Activated B cell treated with CpG ODN at 0.5 μM for 24 hours (primary cell): ENCODE results near the gene MIB1. TPM values are rescaled to one million over a fixed set of nuclear protein-coding genes. Genes with fewer than 3 reads are reported as not detected.
"Not testable (repeated sequence)": the region's sequence is repeated elsewhere in the genome, so short reads cannot be mapped to it uniquely, and the experiment has no call there.

Experiments
- ATAC-seq: fragments of 200-7000 bp; cut with Tn5 transposase; one replicate; pipeline ENCODE4 v1.10.0; 2021; ENCODE audit warnings: low read depth, mild to moderate bottlenecking, moderate library complexity
- CTCF ChIA-PET: fragments of 350-600 bp; sonication (Branson Sonifier 250); formaldehyde crosslinking; loops from one replicate; lab custom pipeline; 2021; ENCODE audit warnings: antibody characterized with exemption; lab: Charles Lee
- POLR2A ChIA-PET: fragments of 350-600 bp; sonication (Branson Sonifier 250); formaldehyde crosslinking; loops from one replicate; lab custom pipeline; 2021; ENCODE audit warnings: antibody characterized with exemption; lab: Charles Lee
- DNase-seq: peaks from one replicate; pipeline ENCODE4 v3.0.0; 2022
- H3K27ac Mint-ChIP-seq: one replicate; pipeline ENCODE4 v1.8.0; 2020; ENCODE audit warnings: mixed read lengths
- H3K27me3 Mint-ChIP-seq: one replicate; pipeline ENCODE4 v1.8.0; 2021; ENCODE audit warnings: mixed read lengths
- H3K36me3 Mint-ChIP-seq: one replicate; pipeline ENCODE4 v1.8.0; 2021; ENCODE audit warnings: low read depth, mixed read lengths
- H3K4me1 Mint-ChIP-seq: one replicate; pipeline ENCODE4 v1.8.0; 2021; ENCODE audit warnings: mixed read lengths
- H3K4me3 Mint-ChIP-seq: one replicate; pipeline ENCODE4 v1.8.0; 2020; ENCODE audit warnings: mild to moderate bottlenecking, mixed read lengths
- H3K9me3 Mint-ChIP-seq: one replicate; pipeline ENCODE4 v1.8.0; 2020; ENCODE audit warnings: mixed read lengths
- CTCF ChIP-seq: fragments of 200-600 bp; IDR thresholded peaks from one replicate; pipeline ENCODE4 v1.8.0; 2022; ENCODE audit warnings: antibody characterized with exemption, mild to moderate bottlenecking
- intact Hi-C: fragments of 100-400 bp; cut with micrococcal nuclease; formaldehyde crosslinking; loops from one replicate; pipeline ENCODE4 v1.15.1; 2024
- total RNA-seq: library from RNA; stranded (reverse); gene quantifications from 2 replicates; pipeline ENCODE4 v1.2.3, GENCODE V29; 2022

The MIB1 gene
- total RNA-seq, 1 donor from 2014 or later, result 22.6 TPM

GRCh38 chr18:21702602-21703001 lies 38.0 kb upstream of the MIB1 start:
- POLR2A ChIA-PET, result interaction anchor here (1.2 to 2.5 kb wide), 5 partner anchors 17 to 102 kb away, joined by 5 to 43 read pairs (median 23); partner anchors contain the start of genes ESCO1, MIB1 and SNRPD1
- no peak for TF ChIP-seq CTCF
- peak overlapping the region; percentile 55 for H3K4me3 Mint-ChIP-seq

GRCh38 chr18:21703241-21703820 lies 37.3 kb upstream of the MIB1 start:
- H3K9me3 Mint-ChIP-seq, result no peaks in the 10 kb centered on the region
- intact Hi-C loops, result loop anchor here (5.0 to 10.0 kb wide), 5 partner anchors 36 to 591 kb away; partner anchors contain the start of gene ROCK1
- H3K27ac Mint-ChIP-seq, result peak overlapping the region; percentile 94
- CTCF ChIA-PET, result interaction anchor here (1.6 kb wide), 1 partner anchor 103 kb away, joined by 8 read pairs; the partner anchor contains the start of gene ESCO1
- H3K27me3 Mint-ChIP-seq, result no peaks in the 10 kb centered on the region
- peaks cover 31% of the 10 kb centered on the region for H3K4me1 Mint-ChIP-seq
- POLR2A ChIA-PET, result interaction anchor here (1.0 to 2.5 kb wide), 6 partner anchors 13 to 103 kb away, joined by 4 to 43 read pairs (median 18); partner anchors contain the start of genes ESCO1, MIB1 and SNRPD1
- TF ChIP-seq CTCF, result no peak
- peaks cover 33% of the 10 kb centered on the region for H3K36me3 Mint-ChIP-seq
- DNase-seq, result peak; percentile 18
- peak; percentile 2 for ATAC-seq
- H3K4me3 Mint-ChIP-seq, result peak overlapping the region; percentile 95

More at GRCh38 chr18:21702602-21703001, 38.0 kb upstream of the MIB1 start:
- intact Hi-C loops, result loop anchor here (5.0 to 10.0 kb wide), 5 partner anchors 35 to 590 kb away; partner anchors contain the start of gene ROCK1
- ATAC-seq (no peak), DNase-seq (no peak)
- H3K27ac Mint-ChIP-seq, result peak overlapping the region; percentile 53
- H3K9me3 Mint-ChIP-seq, result no peaks in the 10 kb centered on the region
- H3K36me3 Mint-ChIP-seq, result peaks cover 36% of the 10 kb centered on the region
- no peaks in the 10 kb centered on the region for H3K27me3 Mint-ChIP-seq
- H3K4me1 Mint-ChIP-seq, result peaks cover 31% of the 10 kb centered on the region
- CTCF ChIA-PET, result no interaction called here

GRCh38 chr18:21704603-21705364 lies 35.8 kb upstream of the MIB1 start, which contains the start of gene ABHD3:
Gene ABHD3 (minus strand): TSS chr18:21704774. CDS start chr18:21704665, 109 bp downstream.
- peak within 1 kb of the TSS; percentile 95 for H3K4me3 Mint-ChIP-seq
- peaks cover 23% of the 10 kb centered on the region for H3K36me3 Mint-ChIP-seq
- no peaks in the 10 kb centered on the region for H3K9me3 Mint-ChIP-seq

GRCh38 chr18:21706386-21706865 lies 34.2 kb upstream of the MIB1 start:
- intact Hi-C loops, result loop anchor here (10.0 kb wide), 1 partner anchor 78 kb away; no protein-coding TSS in a partner anchor
- Mint-ChIP-seq H3K27me3 (no peaks in the 10 kb centered on the region), H3K27ac (no peak overlapping the region), H3K4me1 (peaks cover 25% of the 10 kb centered on the region), H3K4me3 (no peak overlapping the region), H3K36me3 (peaks cover 14% of the 10 kb centered on the region), H3K9me3 (no peaks in the 10 kb centered on the region)
- TF ChIP-seq CTCF, result no peak
- POLR2A ChIA-PET, result no interaction called here
- ATAC-seq (no peak), DNase-seq (no peak)
- CTCF ChIA-PET, result no interaction called here

More at GRCh38 chr18:21704603-21705364, 35.8 kb upstream of the MIB1 start, which contains the start of gene ABHD3:
- DNase-seq (peak; percentile 89), ATAC-seq (peak; percentile 92)
- CTCF ChIA-PET, result interaction anchor here (1.0 to 1.6 kb wide), 2 partner anchors 38 to 104 kb away, joined by 3 to 8 read pairs; partner anchors contain the start of gene ESCO1
- Mint-ChIP-seq H3K27ac (peak within 1 kb of the TSS; percentile 94), H3K27me3 (no peaks in the 10 kb centered on the region), H3K4me1 (peaks cover 25% of the 10 kb centered on the region)
- POLR2A ChIA-PET, result interaction anchor here (0.5 to 2.5 kb wide), 8 partner anchors 19 to 178 kb away, joined by 4 to 43 read pairs (median 12); partner anchors contain the start of genes ESCO1, MIB1 and SNRPD1
- TF ChIP-seq CTCF, result no peak
- intact Hi-C loops, result loop anchor here (1.0 to 10.0 kb wide), 10 partner anchors 19 to 592 kb away; partner anchors contain the start of genes ESCO1, MIB1, ROCK1 and SNRPD1

- POLR2A ChIA-PET, H3K27me3 Mint-ChIP-seq, ATAC-seq, H3K9me3 Mint-ChIP-seq, H3K27ac Mint-ChIP-seq, CTCF ChIA-PET, H3K36me3 Mint-ChIP-seq, H3K4me3 Mint-ChIP-seq, DNase-seq: not testable (repeated sequence)
- H3K4me1 Mint-ChIP-seq, result peaks cover 25% of the 10 kb centered on the region
- intact Hi-C loops, result loop anchor here (10.0 kb wide), 1 partner anchor 78 kb away; no protein-coding TSS in a partner anchor
Observed at GRCh38 chr18:21707130-21707529, 33.5 kb upstream of the MIB1 start.
